GM03348 (cell line): ENCODE measurements around the gene MLXIP.
"Not testable (repeated sequence)": the region's sequence is repeated elsewhere in the genome, so short reads cannot be mapped to it uniquely, and the experiment has no call there.

ENCODE experiments used
- DNase-seq: peaks from one replicate; pipeline ENCODE4 v3.0.0; 2012; ENCODE audit warnings: low spot score

Gene MLXIP

DNA sequence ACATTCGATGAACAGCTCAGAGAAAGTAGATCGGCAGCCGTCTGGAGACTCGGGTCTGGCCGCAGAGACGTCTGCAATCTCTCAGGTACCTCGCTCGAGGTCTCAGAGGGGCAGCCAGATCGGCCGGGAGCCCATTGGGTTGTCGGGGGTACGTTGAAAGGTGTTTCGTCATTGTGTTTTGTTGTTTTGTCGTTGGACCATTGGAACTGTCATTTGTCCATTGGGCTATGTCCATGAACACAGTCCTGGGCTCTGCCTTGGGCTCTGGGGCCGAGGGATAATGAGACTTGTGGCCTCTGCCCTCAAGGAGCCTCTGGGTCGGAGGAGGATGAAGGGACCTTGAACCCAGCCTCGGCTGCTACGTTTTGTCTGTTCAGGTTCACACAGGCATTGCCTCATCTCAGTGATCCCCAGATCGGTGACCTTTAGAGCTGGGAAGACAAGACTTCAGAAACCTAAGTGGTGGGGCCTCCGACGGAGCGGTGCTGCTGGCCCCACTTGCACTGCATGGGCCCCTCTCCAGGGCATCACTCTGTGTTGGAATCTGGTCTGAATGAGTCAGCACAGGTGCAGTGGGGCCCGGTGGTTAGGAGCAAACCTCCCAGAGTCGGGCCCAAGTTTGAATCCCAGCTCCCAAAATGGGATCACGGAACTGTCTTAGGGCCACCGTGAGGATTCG, 23.6 kb upstream of the MLXIP start:
- no peak for DNase-seq

GRCh38 chr12:122056406-122056805, 22.1 kb upstream of the MLXIP start:
- not testable (repeated sequence) for DNase-seq

DNA sequence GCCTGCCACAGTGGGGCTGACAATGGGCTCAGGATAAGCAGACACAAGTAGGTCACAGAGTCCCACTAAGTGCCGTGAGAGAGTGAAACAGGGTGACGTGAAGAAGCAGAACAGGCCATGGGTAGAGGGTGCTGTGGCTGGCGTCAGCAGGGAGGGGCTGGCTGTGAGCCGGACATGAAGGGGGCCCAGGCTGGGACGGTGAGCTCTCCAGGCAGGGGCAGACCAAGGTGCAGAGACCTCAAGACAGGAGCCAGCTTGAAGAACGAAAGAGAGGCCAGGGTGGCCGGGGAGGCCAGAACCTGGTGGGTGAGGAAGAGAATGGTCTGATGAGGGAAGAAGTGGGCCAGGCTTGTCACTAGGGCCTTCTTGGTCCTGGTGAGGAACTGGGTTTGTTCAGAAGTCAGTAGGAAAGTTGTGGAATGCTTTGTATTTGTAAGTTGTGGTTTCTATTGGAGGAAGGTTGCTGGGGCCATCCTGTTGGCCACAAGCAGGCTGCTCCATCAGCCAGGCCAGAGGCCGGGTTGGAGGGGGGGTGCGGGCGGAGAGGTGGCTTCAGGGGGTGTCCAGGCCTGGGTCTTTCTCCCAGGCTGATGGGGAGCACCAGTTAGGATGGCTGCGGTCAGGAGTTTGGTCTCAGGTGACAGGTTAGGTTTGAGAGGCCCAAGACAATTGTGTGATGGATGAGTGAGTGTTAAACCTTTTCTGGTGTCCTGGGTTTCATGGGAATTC, 21.4 kb upstream of the MLXIP start:
- DNase-seq = no peak

DNA sequence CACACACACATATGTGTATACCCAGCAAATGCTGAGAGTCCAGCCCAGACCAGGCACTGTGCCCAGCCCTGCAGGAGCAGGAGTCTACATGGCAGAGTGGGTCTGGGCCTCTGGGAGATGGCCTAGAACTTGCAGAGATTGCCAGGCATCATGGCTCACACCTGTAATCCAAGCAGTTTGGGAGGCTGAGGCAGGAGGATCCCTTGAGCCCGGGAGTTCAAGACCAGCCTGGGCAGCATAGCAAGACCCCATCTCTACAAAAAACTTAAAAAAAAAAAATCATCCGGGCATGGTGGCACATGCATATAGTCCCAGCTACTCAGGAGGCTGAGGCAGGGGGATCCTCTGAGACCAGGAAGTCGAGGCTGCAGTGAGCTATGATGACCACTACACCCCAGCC, 20.8 kb upstream of the MLXIP start:
- DNase-seq = no peak

- no peak for DNase-seq
Measured at GRCh38 chr12:122058549-122059149, 19.9 kb upstream of the MLXIP start.

GRCh38 chr12:122059203-122059960, 19.2 kb upstream of the MLXIP start:
- no peak for DNase-seq

- DNase-seq = no peak
Measured at GRCh38 chr12:122060081-122060501, 18.5 kb upstream of the MLXIP start.

GRCh38 chr12:122061253-122061652, 17.3 kb upstream of the MLXIP start:
- no peak for DNase-seq

GRCh38 chr12:122062832-122063693, 15.5 kb upstream of the MLXIP start:
- DNase-seq = peak; percentile 67

- no peak for DNase-seq
Measured at GRCh38 chr12:122063694-122064024, 14.9 kb upstream of the MLXIP start.

DNA sequence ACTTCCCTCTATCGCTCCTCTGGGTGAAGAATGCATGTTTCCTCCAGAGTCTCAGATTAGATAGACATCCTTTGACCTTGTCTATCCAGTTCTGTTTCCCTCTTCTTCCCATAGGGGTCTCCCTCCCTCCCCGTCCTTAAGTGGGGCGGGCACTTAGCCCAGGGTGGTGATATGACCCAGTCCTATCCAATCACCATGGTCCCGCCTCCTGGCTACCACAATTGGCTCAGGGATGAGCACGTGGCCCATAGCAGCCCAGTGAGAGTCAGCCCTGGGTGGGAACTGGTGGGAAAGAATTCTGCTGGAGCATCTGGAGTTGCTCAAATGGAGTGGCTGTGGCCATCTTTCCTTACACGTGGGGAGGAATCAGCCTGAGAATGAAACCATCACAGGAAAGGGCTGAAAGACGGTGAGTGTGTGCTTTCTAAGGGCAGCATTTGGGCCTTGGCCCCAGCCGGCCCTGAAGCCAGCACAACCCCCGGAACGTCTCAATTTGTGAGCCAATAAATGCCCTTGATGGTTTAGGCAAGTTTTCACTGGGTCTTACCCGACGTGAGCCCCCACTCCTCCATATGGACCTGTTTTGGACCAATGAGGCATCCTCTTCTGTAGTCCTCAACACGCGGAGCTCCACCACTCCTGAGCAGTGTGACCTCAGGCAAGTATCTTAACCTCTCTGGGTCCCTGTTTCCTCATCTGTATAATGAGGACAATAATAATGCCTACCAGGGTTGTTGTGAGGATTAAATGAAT, 14.4 kb upstream of the MLXIP start:
- peak; percentile 72 for DNase-seq

GRCh38 chr12:122064780-122065588, 13.6 kb upstream of the MLXIP start:
- DNase-seq = peak; percentile 74

- DNase-seq = no peak
Measured at GRCh38 chr12:122067548-122067947, 11.0 kb upstream of the MLXIP start.

DNA sequence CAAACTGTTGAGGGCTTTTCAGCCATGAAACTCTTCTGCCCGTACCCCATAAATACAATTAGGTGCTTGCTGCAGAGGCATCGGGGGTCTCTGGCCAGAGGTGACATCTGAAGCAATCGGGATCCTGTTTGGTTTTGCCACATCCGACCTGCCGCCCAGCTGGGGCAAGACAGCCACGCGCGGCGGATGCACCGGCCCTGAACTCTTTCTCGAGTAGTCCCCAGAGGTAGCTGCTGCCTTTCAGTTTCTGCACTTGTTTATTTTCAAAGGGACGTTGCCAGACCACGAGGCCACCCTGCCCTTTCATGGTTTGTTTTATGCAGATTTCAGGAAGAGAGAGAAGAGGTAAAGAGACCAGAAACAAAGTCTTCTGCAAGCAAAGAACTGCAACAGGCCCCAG, 10.6 kb upstream of the MLXIP start:
- no peak for DNase-seq

GRCh38 chr12:122072031-122072970, 6.3 kb upstream of the MLXIP start:
- DNase-seq = peak; percentile 85

GRCh38 chr12:122073815-122074214, 4.7 kb upstream of the MLXIP start:
- DNase-seq = no peak

GRCh38 chr12:122076743-122077495, 1.6 kb upstream of the MLXIP start:
- DNase-seq = no peak

DNA sequence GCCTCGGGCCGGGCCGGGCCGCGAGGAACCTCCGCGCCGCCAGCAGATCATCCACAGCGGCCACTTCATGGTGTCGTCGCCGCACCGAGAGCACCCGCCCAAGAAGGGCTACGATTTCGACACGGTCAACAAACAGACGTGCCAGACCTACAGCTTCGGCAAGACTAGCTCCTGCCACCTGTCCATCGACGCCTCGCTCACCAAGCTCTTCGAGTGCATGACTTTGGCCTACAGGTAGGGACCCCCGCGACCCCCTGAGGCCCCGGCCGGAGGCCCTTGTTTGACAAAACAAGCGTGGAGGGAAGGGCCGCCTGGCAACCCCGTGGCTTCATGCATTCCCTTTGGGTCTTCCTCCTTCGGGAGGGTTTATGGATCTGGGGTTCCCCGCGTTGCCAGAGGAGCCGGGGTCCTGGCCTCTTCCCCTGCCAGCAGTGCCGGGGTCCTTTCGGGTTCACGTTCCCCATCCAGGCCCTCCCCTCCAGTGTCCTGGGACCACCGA, 526 bp downstream of the MLXIP start:
- DNase-seq = peak; percentile 23
